Measurements from ENCODE around the gene MMUT. TPM values are rescaled to one million over a fixed set of nuclear protein-coding genes. Genes with fewer than 3 reads are reported as not detected.

MMUT gene
- total and polyA plus RNA-seq, 4 donors: 11.4 to 27.0 (median 17.8) TPM

GRCh38 chr6:49453221-49453620, 9.8 kb downstream of the MMUT start:
- Histone ChIP-seq H3K4me1 (ENCODE audit: control insufficient read depth in 5 of 5, insufficient read depth in 5 of 5, low read length in 5 of 5) (no peaks in the 10 kb centered on the region), H3K36me3 (ENCODE audit: control insufficient read depth in 4 of 4, insufficient read depth in 4 of 4, low read length in 4 of 4) (peaks cover 2 to 43% (median 24%) of the 10 kb centered on the region in 4 donors), H3K27me3 (ENCODE audit: control insufficient read depth in 3 of 3, insufficient read depth in 3 of 3, low read length in 2 of 3) (no peaks in the 10 kb centered on the region), H3K27ac (ENCODE audit: low read depth in 1 of 2, low read length in 1 of 2) (no peak overlapping the region), H3K9me3 (ENCODE audit: control insufficient read depth in 4 of 4, insufficient read depth in 3 of 4, low read length in 3 of 4) (no peaks in the 10 kb centered on the region), H3K9ac (ENCODE audit: insufficient read depth in 1 of 2, low read length in 2 of 2) (no peak overlapping the region), H3K4me3 (no peak overlapping the region)
- TF ChIP-seq, protein P1, sequence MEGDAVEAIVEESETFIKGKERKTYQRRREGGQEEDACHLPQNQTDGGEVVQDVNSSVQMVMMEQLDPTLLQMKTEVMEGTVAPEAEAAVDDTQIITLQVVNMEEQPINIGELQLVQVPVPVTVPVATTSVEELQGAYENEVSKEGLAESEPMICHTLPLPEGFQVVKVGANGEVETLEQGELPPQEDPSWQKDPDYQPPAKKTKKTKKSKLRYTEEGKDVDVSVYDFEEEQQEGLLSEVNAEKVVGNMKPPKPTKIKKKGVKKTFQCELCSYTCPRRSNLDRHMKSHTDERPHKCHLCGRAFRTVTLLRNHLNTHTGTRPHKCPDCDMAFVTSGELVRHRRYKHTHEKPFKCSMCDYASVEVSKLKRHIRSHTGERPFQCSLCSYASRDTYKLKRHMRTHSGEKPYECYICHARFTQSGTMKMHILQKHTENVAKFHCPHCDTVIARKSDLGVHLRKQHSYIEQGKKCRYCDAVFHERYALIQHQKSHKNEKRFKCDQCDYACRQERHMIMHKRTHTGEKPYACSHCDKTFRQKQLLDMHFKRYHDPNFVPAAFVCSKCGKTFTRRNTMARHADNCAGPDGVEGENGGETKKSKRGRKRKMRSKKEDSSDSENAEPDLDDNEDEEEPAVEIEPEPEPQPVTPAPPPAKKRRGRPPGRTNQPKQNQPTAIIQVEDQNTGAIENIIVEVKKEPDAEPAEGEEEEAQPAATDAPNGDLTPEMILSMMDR (IDR thresholded peaks at IDR 0.05; ENCODE audit: control extremely low read depth, extremely low read depth): no peak
- WGBS, 2 donors: 60 to 95% methylated on average over 2 of the region's 2 CpGs
- DNase-seq (peak in 1 of 3 donors; percentile 2), ATAC-seq (ENCODE audit: insufficient read depth, low FRiP score) (no peak)

DNA sequence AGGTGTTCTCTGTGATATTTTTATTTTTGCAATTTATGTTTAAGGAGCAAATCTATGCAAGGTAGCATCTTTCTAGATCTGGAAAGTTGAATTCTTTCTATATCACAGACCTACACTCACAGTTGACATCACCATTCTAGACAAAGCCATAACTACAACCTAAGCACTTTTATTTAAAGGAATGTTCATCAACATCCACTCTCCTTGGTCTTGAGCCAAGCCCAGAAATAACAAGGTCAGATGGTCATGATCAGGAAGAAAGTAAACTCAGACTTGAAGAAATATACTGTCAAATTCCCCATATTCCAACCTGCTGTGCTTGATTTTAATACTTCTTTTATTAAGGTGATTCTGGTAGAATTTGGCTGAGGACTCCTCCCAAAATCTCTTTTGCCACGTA, 32.2 kb downstream of the MMUT start:
- peak in 1 of 3 donors; percentile 7 for DNase-seq
- Histone ChIP-seq H3K9me3 (ENCODE audit: control insufficient read depth in 4 of 4, insufficient read depth in 3 of 4, low read length in 3 of 4) (no peaks in the 10 kb centered on the region), H3K36me3 (ENCODE audit: control insufficient read depth in 4 of 4, insufficient read depth in 4 of 4, low read length in 4 of 4) (peaks cover 5 to 19% (median 16%) of the 10 kb centered on the region in 4 donors), H3K4me3 (no peak overlapping the region), H3K27ac (ENCODE audit: low read depth in 1 of 2, low read length in 1 of 2) (no peak overlapping the region), H3K27me3 (ENCODE audit: control insufficient read depth in 3 of 3, insufficient read depth in 3 of 3, low read length in 2 of 3) (no peaks in the 10 kb centered on the region), H3K4me1 (ENCODE audit: control insufficient read depth in 5 of 5, insufficient read depth in 5 of 5, low read length in 5 of 5) (no peaks in the 10 kb centered on the region), H3K9ac (ENCODE audit: insufficient read depth in 1 of 2, low read length in 2 of 2) (no peak overlapping the region)
- 97 to 100% methylated on average over 1 of the region's 1 CpG for WGBS, 2 donors
- ATAC-seq (ENCODE audit: insufficient read depth, low FRiP score): no peak
- TF ChIP-seq, protein P1 (IDR thresholded peaks at IDR 0.05; ENCODE audit: control extremely low read depth, extremely low read depth): no peak

DNA sequence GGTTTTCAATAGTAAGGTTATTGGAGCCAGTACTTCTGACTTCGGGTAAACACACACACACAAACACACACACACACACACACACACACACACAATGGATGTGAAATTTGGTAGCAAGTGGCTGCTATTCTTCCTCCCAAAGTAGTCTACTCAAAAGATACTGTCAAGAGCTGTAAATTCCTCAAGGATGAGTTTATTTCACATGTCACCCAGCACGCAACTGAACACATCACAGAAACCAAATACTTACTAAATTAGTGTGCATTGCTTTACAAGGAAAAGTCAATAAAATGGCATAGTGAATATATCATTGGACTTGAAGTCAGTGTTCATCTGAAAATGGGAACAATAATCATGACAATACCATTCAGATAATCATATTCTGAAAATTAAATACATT, 32.9 kb downstream of the MMUT start:
- Histone ChIP-seq H3K27ac (ENCODE audit: low read depth in 1 of 2, low read length in 1 of 2) (no peak overlapping the region), H3K4me1 (ENCODE audit: control insufficient read depth in 5 of 5, insufficient read depth in 5 of 5, low read length in 5 of 5) (no peaks in the 10 kb centered on the region), H3K36me3 (ENCODE audit: control insufficient read depth in 4 of 4, insufficient read depth in 4 of 4, low read length in 4 of 4) (peaks cover 3 to 19% (median 11%) of the 10 kb centered on the region in 4 donors), H3K9ac (ENCODE audit: insufficient read depth in 1 of 2, low read length in 2 of 2) (no peak overlapping the region), H3K9me3 (ENCODE audit: control insufficient read depth in 4 of 4, insufficient read depth in 3 of 4, low read length in 3 of 4) (no peaks in the 10 kb centered on the region), H3K27me3 (ENCODE audit: control insufficient read depth in 3 of 3, insufficient read depth in 3 of 3, low read length in 2 of 3) (no peaks in the 10 kb centered on the region), H3K4me3 (no peak overlapping the region)
- DNase-seq: no peak
- ATAC-seq (ENCODE audit: insufficient read depth, low FRiP score): no peak
- TF ChIP-seq, protein P1 (IDR thresholded peaks at IDR 0.05; ENCODE audit: control extremely low read depth, extremely low read depth): no peak
- 61 to 69% methylated on average over 2 of the region's 2 CpGs for WGBS, 2 donors

DNA sequence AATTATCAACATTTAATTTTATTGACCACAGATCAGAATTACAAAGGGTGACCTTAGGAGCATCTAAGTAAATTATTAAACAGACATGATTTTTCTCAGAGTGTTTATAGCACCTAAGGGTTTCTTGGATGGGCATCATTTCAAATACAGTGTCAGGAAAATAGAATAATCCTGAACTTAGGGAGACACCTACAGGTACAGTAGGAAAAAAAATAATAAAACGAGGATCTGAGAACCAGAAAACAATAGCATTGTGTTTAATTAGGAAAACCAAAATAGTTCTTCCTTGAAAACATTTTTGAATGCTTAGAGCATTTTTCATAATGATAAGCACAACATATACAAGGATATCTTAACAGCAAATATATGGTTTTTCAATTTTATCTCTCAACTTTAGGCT, 39.2 kb downstream of the MMUT start:
- H3K9ac ChIP-seq (ENCODE audit: insufficient read depth in 1 of 2, low read length in 2 of 2): no peak overlapping the region
- no peak for ATAC-seq (ENCODE audit: insufficient read depth, low FRiP score)
- H3K27ac ChIP-seq (ENCODE audit: low read depth in 1 of 2, low read length in 1 of 2): no peak overlapping the region
- no peaks in the 10 kb centered on the region for H3K4me1 ChIP-seq (ENCODE audit: control insufficient read depth in 5 of 5, insufficient read depth in 5 of 5, low read length in 5 of 5)
- no peak overlapping the region for H3K4me3 ChIP-seq
- no peaks in the 10 kb centered on the region for H3K27me3 ChIP-seq (ENCODE audit: control insufficient read depth in 3 of 3, insufficient read depth in 3 of 3, low read length in 2 of 3)
- no peaks in the 10 kb centered on the region for H3K36me3 ChIP-seq (ENCODE audit: control insufficient read depth in 4 of 4, insufficient read depth in 4 of 4, low read length in 4 of 4)
- peak in 2 of 3 donors; percentile 2 to 13 for DNase-seq
- no peaks in the 10 kb centered on the region for H3K9me3 ChIP-seq (ENCODE audit: control insufficient read depth in 4 of 4, insufficient read depth in 3 of 4, low read length in 3 of 4)
- TF ChIP-seq, protein P1 (IDR thresholded peaks at IDR 0.05; ENCODE audit: control extremely low read depth, extremely low read depth): no peak
- 53 to 59% methylated on average over 1 of the region's 1 CpG for WGBS, 2 donors
